GM12891 (cell line): ENCODE measurements around the gene VAV2.

ENCODE experiments used
- POLR2A ChIP-seq: IDR thresholded peaks from 2 replicates; pipeline ENCODE4 v1.6.1; 2011; ENCODE audit warnings: low read depth, low read length, control low read depth
- POLR2AphosphoS5 ChIP-seq: IDR thresholded peaks from 2 replicates; pipeline ENCODE4 v1.6.1; 2011; ENCODE audit warnings: low read depth, low read length, control low read depth
- TAF1 ChIP-seq: IDR thresholded peaks from 2 replicates; pipeline ENCODE4 v1.6.1; 2011; ENCODE audit warnings: low read depth, low read length, control low read depth

- no peak for TF ChIP-seq POLR2A
- no peak for TF ChIP-seq TAF1
- no peak for TF ChIP-seq POLR2AphosphoS5
Observed at GRCh38 chr9:133861692-133862091, 130.4 kb downstream of the VAV2 start.
